Fibroblast of pulmonary artery (primary cell): Measurements from ENCODE around the gene HOXD3.

Source experiments
- DNase-seq: peaks from one replicate; pipeline ENCODE4 v3.0.0-alpha.2; 2010; ENCODE audit warnings: low read depth
- H3K4me3 ChIP-seq: replicated peaks from 2 replicates; pipeline ENCODE4 v1.5.1; 2011; ENCODE audit warnings: low read depth, mild to moderate bottlenecking, control low read depth, low read length, moderate library complexity
- CTCF ChIP-seq: IDR thresholded peaks from 2 replicates; pipeline ENCODE4 v1.5.1; 2011; ENCODE audit warnings: mild to moderate bottlenecking, control low read depth, low read length, inconsistent platforms; ENCODE audit errors: missing control alignments

HOXD3 gene

GRCh38 chr2:176178038-176178756 is 21.1 kb downstream of the HOXD3 start:
- no peak for DNase-seq

GRCh38 chr2:176178757-176179295 is 21.7 kb downstream of the HOXD3 start:
- DNase-seq: no peak
- no peak overlapping the region for H3K4me3 ChIP-seq
- no peak for TF ChIP-seq CTCF

More at GRCh38 chr2:176178038-176178756, 21.1 kb downstream of the HOXD3 start:
- H3K4me3 ChIP-seq: no peak overlapping the region
- no peak for TF ChIP-seq CTCF

GRCh38 chr2:176181551-176181950 is 24.4 kb downstream of the HOXD3 start:
- no peak for TF ChIP-seq CTCF
- no peak overlapping the region for H3K4me3 ChIP-seq
- DNase-seq: no peak

- no peak for DNase-seq
- TF ChIP-seq CTCF: no peak
- no peak overlapping the region for H3K4me3 ChIP-seq
These were observed 25.6 kb downstream of the HOXD3 start for GRCh38 chr2:176182671-176183070.

- H3K4me3 ChIP-seq: no peak overlapping the region
- DNase-seq: no peak
- TF ChIP-seq CTCF: no peak
These were observed 27.6 kb downstream of the HOXD3 start for GRCh38 chr2:176184749-176185148.

GRCh38 chr2:176186024-176186423 is 28.9 kb downstream of the HOXD3 start:
- no peak for DNase-seq
- H3K4me3 ChIP-seq: no peak overlapping the region
- TF ChIP-seq CTCF: no peak
